SU-DHL-6 (cell line): ENCODE results near the gene RACGAP1.
"Not testable (repeated sequence)": the region's sequence is repeated elsewhere in the genome, so short reads cannot be mapped to it uniquely, and the experiment has no call there.

Experiments
- H2AFZ ChIP-seq: fragments of 200-600 bp; sonication (generic); 2 replicates; pipeline ENCODE4 v1.6.1; 2014; ENCODE audit warnings: low read depth, mild to moderate bottlenecking, moderate library complexity, mixed read lengths, antibody characterized with exemption, low read length; ENCODE audit not compliant: severe bottlenecking
- H3F3A ChIP-seq: fragments of 200-600 bp; shearing (Covaris generic); 2 replicates; pipeline ENCODE4 v1.6.0; 2016; ENCODE audit warnings: antibody characterized with exemption, mild to moderate bottlenecking; ENCODE audit not compliant: insufficient read depth
- H3K27ac ChIP-seq: fragments of 200-600 bp; sonication (generic); 2 replicates; pipeline ENCODE4 v1.5.1; 2016; ENCODE audit warnings: low read depth, mild to moderate bottlenecking, low read length, moderate library complexity, mixed read lengths
- H3K27me3 ChIP-seq: fragments of 200-600 bp; sonication (generic), shearing (Covaris generic); 2 replicates; pipeline ENCODE4 v1.6.0; 2014; ENCODE audit warnings: mild to moderate bottlenecking, low read length
- H3K36me3 ChIP-seq: fragments of 200-600 bp; sonication (generic); 2 replicates; pipeline ENCODE4 v1.6.1; 2014; ENCODE audit warnings: mild to moderate bottlenecking, low read length, mixed read lengths
- H3K4me2 ChIP-seq: fragments of 300-600, 200-600 bp; shearing (Covaris generic), sonication (generic); 2 replicates; pipeline ENCODE4 v1.6.0; 2014; ENCODE audit warnings: low read length, low read depth, mild to moderate bottlenecking; ENCODE audit not compliant: poor library complexity, severe bottlenecking
- H3K4me3 ChIP-seq: fragments of 200-600 bp; sonication (generic); 2 replicates; pipeline ENCODE4 v1.5.1; 2014; ENCODE audit warnings: antibody characterized with exemption, low read length, mild to moderate bottlenecking, mixed read lengths; ENCODE audit not compliant: insufficient read depth, poor library complexity, severe bottlenecking
- H3K79me2 ChIP-seq: fragments of 200-600 bp; sonication (generic); 2 replicates; pipeline ENCODE4 v1.6.1; 2014; ENCODE audit warnings: mild to moderate bottlenecking, low read length, moderate library complexity; ENCODE audit not compliant: insufficient read depth
- H3K9ac ChIP-seq: fragments of 200-600 bp; sonication (generic); 2 replicates; pipeline ENCODE4 v1.7.0; 2014; ENCODE audit warnings: mild to moderate bottlenecking, low read length
- H3K9me2 ChIP-seq: fragments of 200-600 bp; sonication (generic); replicated peaks from 2 replicates; pipeline ENCODE4 v1.6.1; 2014; ENCODE audit warnings: low read length; ENCODE audit not compliant: insufficient read depth
- H3K9me3 ChIP-seq: fragments of 200-600 bp; sonication (generic); 2 replicates; pipeline ENCODE4 v1.6.1; 2014; ENCODE audit warnings: low read length, mixed read lengths; ENCODE audit not compliant: insufficient read depth
- H4K20me1 ChIP-seq: fragments of 200-600 bp; sonication (generic); 2 replicates; pipeline ENCODE4 v1.6.1; 2014; ENCODE audit warnings: low read depth, mild to moderate bottlenecking, antibody characterized with exemption, low read length, moderate library complexity, mixed read lengths
- EZH2phosphoT487 ChIP-seq: fragments of 200-600 bp; sonication (generic), shearing (Covaris generic); conservative IDR thresholded peaks from 2 replicates; pipeline ENCODE4 v1.6.1; 2018; ENCODE audit warnings: mild to moderate bottlenecking, antibody characterized with exemption, low read length, moderate library complexity, mixed read lengths
- TF ChIP-seq, protein P1 (sequence below): fragments of 200-600 bp; sonication (generic); IDR thresholded peaks from one replicate; pipeline ENCODE4 v1.5.1; 2017; ENCODE audit warnings: antibody characterized with exemption, mild to moderate bottlenecking, low read length, moderate library complexity; ENCODE audit not compliant: insufficient read depth, poor library complexity, severe bottlenecking

Gene RACGAP1

DNA sequence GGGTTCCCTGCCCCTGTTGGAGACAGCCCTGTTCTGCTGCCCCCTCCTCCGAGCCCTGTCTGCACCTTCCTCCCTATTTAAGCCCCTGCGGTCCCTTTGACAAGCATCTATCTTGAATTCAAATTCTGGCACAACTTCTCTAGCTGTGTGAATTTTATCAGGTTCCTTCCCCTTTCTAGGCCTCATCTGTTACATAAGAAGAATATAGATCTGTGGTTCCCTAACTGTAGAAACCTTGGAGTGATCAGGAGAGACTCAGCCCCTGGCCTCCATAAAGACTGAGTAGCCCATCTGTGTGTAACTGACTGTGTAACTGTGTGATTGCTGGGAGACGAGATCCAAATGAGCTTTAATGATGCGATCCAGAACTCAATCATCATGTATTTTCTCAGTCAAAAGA lies 13.0 kb upstream of the RACGAP1 start:
- Histone ChIP-seq H2AFZ (no peak overlapping the region), H3K9me2 (no peaks in the 10 kb centered on the region), H3K4me2 (no peak overlapping the region), H3K9me3 (no peaks in the 10 kb centered on the region), H3K79me2 (no peaks in the 10 kb centered on the region), H3K9ac (no peak overlapping the region), H3K27me3 (no peaks in the 10 kb centered on the region), H3F3A (no peaks in the 10 kb centered on the region), H3K27ac (no peak overlapping the region), H4K20me1 (no peaks in the 10 kb centered on the region), H3K4me3 (no peak overlapping the region), H3K36me3 (no peaks in the 10 kb centered on the region)
- TF ChIP-seq, protein P1, sequence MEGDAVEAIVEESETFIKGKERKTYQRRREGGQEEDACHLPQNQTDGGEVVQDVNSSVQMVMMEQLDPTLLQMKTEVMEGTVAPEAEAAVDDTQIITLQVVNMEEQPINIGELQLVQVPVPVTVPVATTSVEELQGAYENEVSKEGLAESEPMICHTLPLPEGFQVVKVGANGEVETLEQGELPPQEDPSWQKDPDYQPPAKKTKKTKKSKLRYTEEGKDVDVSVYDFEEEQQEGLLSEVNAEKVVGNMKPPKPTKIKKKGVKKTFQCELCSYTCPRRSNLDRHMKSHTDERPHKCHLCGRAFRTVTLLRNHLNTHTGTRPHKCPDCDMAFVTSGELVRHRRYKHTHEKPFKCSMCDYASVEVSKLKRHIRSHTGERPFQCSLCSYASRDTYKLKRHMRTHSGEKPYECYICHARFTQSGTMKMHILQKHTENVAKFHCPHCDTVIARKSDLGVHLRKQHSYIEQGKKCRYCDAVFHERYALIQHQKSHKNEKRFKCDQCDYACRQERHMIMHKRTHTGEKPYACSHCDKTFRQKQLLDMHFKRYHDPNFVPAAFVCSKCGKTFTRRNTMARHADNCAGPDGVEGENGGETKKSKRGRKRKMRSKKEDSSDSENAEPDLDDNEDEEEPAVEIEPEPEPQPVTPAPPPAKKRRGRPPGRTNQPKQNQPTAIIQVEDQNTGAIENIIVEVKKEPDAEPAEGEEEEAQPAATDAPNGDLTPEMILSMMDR: no peak
- no peak for TF ChIP-seq EZH2phosphoT487

GRCh38 chr12:50032854-50033581 lies 7.7 kb upstream of the RACGAP1 start:
- Histone ChIP-seq H4K20me1 (no peaks in the 10 kb centered on the region), H3F3A (no peaks in the 10 kb centered on the region), H3K36me3 (no peaks in the 10 kb centered on the region), H3K4me2 (no peak overlapping the region), H3K4me3 (no peak overlapping the region), H2AFZ (no peak overlapping the region), H3K9me3 (no peaks in the 10 kb centered on the region), H3K27ac (no peak overlapping the region), H3K79me2 (no peaks in the 10 kb centered on the region), H3K27me3 (no peaks in the 10 kb centered on the region), H3K9ac (no peak overlapping the region), H3K9me2 (no peaks in the 10 kb centered on the region)
- no peak for TF ChIP-seq EZH2phosphoT487
- TF ChIP-seq, protein P1: no peak

GRCh38 chr12:50032515-50032853 lies 7.2 kb upstream of the RACGAP1 start:
- H2AFZ ChIP-seq: no peak overlapping the region
- TF ChIP-seq, protein P1: no peak
- no peak for TF ChIP-seq EZH2phosphoT487
- no peaks in the 10 kb centered on the region for H3K9me2 ChIP-seq
- H3K4me3 ChIP-seq: no peak overlapping the region
- no peaks in the 10 kb centered on the region for H3K36me3 ChIP-seq
- no peaks in the 10 kb centered on the region for H3K9me3 ChIP-seq
- no peak overlapping the region for H3K4me2 ChIP-seq
- H4K20me1 ChIP-seq: no peaks in the 10 kb centered on the region
- H3F3A ChIP-seq: no peaks in the 10 kb centered on the region
- no peaks in the 10 kb centered on the region for H3K79me2 ChIP-seq
- H3K27ac ChIP-seq: no peak overlapping the region
- H3K27me3 ChIP-seq: no peaks in the 10 kb centered on the region
- no peak overlapping the region for H3K9ac ChIP-seq

DNA sequence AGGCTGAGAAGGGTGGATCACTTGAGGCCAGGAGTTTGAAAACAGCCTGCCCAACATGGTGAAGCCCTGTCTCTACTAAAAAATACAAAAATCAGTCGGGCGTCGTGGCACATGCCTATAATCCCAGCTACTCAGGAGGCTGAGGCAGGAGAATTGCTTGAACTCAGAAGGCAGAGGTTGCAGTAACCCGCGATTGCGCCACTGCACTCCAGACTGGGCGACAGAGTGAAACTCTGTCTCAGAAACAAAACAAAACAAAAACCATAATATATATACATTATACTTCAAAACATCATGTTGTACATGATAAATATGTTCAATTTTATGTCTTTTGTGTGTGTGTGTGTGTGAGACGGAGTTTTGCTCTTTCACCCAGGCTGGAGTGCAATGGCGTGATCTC lies 5.2 kb upstream of the RACGAP1 start:
- H4K20me1 ChIP-seq, H3K79me2 ChIP-seq, H3K27me3 ChIP-seq, H3K9me3 ChIP-seq, H3K9ac ChIP-seq, H3K9me2 ChIP-seq, H3K4me3 ChIP-seq, H3F3A ChIP-seq, H3K36me3 ChIP-seq, H2AFZ ChIP-seq, H3K4me2 ChIP-seq, H3K27ac ChIP-seq: not testable (repeated sequence)
